RWPE1 (cell line): ENCODE results near the gene GMPPB.
"Not testable (repeated sequence)": the region's sequence is repeated elsewhere in the genome, so short reads cannot be mapped to it uniquely, and the experiment has no call there.

Source experiments
- CTCF ChIA-PET: fragments of 350-600 bp; sonication (Branson Sonifier 250); formaldehyde crosslinking; extraction: SDS; loops from one replicate; lab custom pipeline; 2021; lab: Yijun Ruan, JAX
- POLR2A ChIA-PET: fragments of 400-600 bp; formaldehyde crosslinking; extraction: SDS; loops from one replicate; lab custom pipeline; 2020; ENCODE audit warnings: antibody characterized with exemption; ENCODE audit not compliant: low non-redundant PET; lab: Yijun Ruan, JAX
- DNase-seq: peaks from one replicate; pipeline ENCODE4 v3.0.0; 2012; ENCODE audit warnings: low spot score
- H3K27ac ChIP-seq: fragments of 450-650 bp; 2 replicates; pipeline ENCODE4 v1.5.1; 2017
- TF ChIP-seq, protein P1 (sequence below): fragments of 450-650 bp; conservative IDR thresholded peaks from 2 replicates; pipeline ENCODE4 v1.5.1; 2017; ENCODE audit warnings: low read depth, mild to moderate bottlenecking

The GMPPB gene

DNA sequence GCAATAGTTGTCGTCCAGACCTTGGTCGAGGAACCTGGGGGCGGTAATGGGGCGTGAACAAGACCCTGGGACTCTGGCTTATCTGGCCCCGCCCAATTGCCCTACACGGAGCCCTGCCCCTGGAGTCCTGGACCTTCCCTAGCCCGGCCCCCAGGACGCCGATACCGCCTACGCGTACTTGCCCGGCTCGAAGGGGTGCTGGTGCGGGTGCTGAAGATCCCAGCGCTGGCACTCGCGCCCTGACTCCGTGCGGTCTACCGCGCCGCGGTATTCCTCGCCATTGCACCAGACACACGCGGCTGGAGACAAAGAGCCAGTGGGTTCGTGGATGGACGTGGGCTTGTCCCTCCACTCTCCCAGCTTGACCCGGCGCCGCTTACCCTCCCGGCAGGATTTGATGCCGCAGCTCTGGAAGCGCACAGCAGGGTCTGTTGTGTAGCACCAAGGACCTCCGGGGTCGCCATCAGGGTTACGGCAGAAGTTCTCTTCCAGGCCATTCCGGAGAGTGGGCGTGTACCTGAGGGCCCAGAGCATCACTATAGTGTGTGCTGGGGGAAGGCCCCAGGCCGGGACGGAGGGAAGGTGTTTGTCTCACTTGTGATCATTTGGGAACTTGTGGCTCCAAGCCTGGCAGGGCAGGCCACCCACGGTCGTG, 36.9 kb downstream of the GMPPB start:
- CTCF ChIA-PET = interaction anchor here (0.7 kb wide), 1 partner anchor 30 kb away, joined by 3 read pairs; no protein-coding TSS in a partner anchor
- peak overlapping the region; percentile 31; the same call in 1 of the 2 replicates for H3K27ac ChIP-seq
- POLR2A ChIA-PET, DNase-seq: not testable (repeated sequence)

DNA sequence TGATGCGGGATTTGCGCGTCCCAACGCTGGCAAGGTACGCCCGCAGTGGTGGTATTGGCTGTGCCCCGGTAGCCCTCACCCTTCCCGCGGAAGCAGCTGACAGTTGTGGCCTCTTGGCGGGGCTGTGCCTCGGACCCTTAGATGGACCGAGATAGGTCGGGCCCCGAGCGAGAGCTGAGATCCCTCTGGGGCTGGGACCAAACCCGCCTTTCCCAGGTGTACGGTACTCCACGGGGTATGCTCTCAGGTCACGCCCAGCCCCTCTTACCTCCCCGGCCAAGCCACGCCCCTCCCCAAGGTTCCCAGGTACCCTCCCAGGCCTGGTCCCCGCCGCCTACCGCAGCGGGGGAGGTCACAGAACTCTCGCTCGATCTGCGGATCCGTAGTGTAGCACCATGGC, 37.4 kb downstream of the GMPPB start:
- DNase-seq, POLR2A ChIA-PET: not testable (repeated sequence)
- CTCF ChIA-PET = interaction anchor here (0.7 kb wide), 1 partner anchor 30 kb away, joined by 3 read pairs; no protein-coding TSS in a partner anchor
- peak overlapping the region; percentile 31; the same call in 1 of the 2 replicates for H3K27ac ChIP-seq

DNA sequence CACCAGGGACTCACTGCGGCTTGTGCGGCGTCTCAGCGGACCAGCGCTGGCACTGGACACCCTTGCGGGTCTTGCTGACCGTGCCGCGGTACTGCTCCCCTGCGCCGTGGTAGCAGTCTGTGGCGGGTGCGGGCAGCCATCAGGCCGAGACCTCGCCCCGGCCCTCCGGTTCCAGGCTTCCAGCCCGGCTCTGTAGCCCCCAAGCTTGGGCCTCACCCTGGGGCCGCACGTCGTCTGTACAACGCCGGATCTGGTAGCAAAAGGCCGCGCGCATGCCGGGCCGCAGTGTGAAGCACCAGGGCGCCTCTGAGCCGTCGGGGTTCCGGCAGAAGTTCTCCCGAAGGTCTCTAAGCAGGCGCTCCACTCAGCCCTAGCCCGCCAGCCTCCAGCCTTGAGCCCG, 37.9 kb downstream of the GMPPB start:
- CTCF ChIA-PET, POLR2A ChIA-PET: not testable (repeated sequence)

DNA sequence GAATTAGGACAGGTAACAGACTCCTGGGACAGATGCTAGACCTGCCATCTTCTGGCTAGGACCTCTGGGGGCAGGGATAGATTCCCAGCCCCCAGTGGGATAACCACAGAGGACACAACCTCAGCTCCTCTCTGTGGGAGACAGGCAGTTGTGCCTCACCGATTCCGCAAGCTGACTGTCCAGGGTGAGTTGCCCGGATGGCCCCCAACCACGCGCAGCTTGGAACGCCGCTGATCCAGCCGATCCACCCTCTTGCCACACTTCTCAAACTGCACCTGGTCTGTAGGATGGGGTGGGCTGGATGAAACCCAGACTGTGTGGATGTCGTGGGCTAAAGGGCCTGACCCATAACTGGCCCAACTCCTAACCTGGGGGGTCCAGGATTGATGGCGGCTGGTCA, 38.6 kb downstream of the GMPPB start:
- DNase-seq, CTCF ChIA-PET, H3K27ac ChIP-seq, POLR2A ChIA-PET: not testable (repeated sequence)

More for the DNA sequence above, 37.9 kb downstream of the GMPPB start:
- H3K27ac ChIP-seq, DNase-seq: not testable (repeated sequence)

DNA sequence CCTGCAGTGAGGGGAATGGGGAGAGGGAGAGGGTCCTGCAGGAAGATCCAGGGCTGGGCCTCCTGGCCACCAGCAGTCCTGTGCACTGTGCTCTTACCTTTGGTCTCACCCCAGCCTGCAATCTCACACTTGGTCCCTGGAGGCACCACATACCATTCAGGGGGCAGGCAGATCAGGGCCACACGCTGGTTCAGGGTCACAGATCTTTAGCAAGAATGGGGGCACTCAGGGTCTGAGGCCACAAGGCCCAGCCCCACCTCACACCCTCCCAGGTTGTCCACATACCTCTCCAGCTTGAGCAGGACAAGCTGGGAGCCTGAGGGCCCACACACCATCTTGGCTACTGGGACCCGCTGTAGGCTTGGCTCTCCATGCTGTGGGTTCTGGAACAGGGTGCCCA, 39.3 kb downstream of the GMPPB start:
- CTCF ChIA-PET = interaction anchor here (0.6 kb wide), 1 partner anchor 355 kb away, joined by 3 read pairs; no protein-coding TSS in a partner anchor
- DNase-seq, POLR2A ChIA-PET: not testable (repeated sequence)
- peak overlapping the region; percentile 21 for H3K27ac ChIP-seq

DNA sequence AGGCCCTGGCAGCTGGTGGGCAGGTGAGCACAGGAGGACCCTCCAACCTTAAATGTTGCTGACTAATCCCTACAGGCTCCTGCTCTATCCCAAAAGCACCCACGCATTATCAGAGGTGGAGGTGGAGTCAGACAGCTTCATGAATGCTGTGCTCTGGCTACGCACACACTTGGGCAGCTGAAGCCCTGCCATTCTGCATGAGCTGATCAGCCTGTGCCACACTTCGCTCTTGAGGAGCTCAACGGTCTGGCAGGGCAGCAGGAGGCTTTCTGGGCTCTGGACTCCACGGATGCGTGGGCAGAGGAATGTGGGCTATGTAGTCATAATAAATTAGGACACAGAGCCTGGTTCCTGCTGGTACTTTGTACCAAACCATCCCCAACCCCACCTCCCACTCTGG, 40.6 kb downstream of the GMPPB start:
- DNase-seq = no peak
- POLR2A ChIA-PET = no interaction called here
- H3K27ac ChIP-seq = peak overlapping the region; percentile 38
- TF ChIP-seq, protein P1, sequence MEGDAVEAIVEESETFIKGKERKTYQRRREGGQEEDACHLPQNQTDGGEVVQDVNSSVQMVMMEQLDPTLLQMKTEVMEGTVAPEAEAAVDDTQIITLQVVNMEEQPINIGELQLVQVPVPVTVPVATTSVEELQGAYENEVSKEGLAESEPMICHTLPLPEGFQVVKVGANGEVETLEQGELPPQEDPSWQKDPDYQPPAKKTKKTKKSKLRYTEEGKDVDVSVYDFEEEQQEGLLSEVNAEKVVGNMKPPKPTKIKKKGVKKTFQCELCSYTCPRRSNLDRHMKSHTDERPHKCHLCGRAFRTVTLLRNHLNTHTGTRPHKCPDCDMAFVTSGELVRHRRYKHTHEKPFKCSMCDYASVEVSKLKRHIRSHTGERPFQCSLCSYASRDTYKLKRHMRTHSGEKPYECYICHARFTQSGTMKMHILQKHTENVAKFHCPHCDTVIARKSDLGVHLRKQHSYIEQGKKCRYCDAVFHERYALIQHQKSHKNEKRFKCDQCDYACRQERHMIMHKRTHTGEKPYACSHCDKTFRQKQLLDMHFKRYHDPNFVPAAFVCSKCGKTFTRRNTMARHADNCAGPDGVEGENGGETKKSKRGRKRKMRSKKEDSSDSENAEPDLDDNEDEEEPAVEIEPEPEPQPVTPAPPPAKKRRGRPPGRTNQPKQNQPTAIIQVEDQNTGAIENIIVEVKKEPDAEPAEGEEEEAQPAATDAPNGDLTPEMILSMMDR = no peak
- CTCF ChIA-PET = no interaction called here

DNA sequence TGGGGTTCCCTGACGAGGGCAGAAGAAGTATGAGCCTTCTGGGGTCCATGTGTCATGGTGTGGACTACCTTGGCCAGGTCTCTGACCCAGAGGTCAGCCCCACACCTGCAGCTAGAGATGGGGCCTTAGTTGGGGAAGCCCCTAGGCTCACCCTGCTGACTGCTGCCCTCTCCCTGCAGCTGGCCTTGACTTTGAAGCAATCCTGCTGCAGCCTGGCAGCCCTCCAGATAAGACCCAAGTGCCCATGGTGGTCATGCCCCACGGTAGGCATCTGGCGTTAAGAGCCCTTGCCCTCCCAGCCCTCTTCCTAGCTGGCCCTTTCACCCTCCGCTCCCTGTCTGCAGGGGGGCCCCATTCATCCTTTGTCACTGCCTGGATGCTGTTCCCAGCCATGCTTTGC, 42.2 kb downstream of the GMPPB start:
- CTCF ChIA-PET = no interaction called here
- no peak for DNase-seq
- POLR2A ChIA-PET = no interaction called here
- 0 out of 2 replicates have a peak overlapping the region, but pooled peaks have one; percentile 38 for H3K27ac ChIP-seq
- TF ChIP-seq, protein P1 = no peak

DNA sequence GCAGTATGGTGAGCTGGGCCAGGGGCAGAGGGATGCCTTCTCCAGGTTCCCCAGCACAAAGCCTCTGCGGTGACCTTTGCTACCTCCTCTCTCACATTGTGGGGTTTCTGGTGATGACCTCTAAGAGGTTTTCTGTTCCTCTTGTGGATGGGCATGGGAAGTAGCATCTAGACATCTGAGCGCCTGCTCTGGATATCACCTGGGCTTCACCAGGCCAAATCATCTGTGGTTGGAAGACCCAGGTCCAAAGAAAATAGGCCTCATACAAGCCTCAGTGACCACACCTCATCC, 42.6 kb downstream of the GMPPB start:
- no peak for DNase-seq
- H3K27ac ChIP-seq = peak overlapping the region; percentile 38; the same call in 1 of the 2 replicates
- TF ChIP-seq, protein P1 = no peak
- ChIA-PET POLR2A (no interaction called here), CTCF (no interaction called here)

DNA sequence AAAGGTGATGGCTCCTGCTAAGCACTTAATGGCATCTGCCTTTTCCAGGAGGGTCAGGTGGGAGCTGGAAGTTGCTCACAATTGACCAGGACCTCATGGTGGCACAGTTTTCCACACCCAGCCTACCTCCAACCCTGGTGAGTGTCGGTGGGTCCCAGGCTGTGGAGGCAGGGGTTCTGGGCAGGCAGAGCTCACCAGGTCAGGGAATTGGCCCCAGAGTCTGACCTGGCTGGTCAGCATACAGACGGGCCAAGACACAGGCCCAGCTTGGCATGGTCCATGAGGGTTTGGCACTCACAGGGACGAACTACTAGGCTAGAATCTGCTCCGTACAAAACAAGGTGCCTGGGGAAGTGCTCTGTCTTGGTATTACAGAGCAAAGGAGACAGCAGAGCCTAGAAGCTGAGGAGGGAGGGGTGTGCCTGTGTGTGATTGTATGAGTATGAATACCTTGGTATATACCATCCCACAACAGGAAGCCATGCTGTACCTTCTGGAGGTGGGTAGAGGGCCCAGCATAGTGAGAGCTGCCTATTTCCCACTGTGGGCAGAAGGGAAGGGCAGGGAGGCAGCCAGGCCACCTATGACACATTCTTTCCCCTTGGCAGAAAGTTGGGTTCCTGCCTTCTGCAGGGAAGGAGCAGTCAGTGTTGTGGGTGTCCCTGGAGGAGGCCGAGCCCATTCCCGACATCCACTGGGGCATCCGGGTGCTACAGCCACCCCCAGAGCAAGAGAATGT, 43.1 kb downstream of the GMPPB start:
- TF ChIP-seq, protein P1 = no peak
- DNase-seq = no peak
- CTCF ChIA-PET = no interaction called here
- peak overlapping the region; percentile 38 for H3K27ac ChIP-seq
- POLR2A ChIA-PET = interaction anchor here (1.0 kb wide), 1 partner anchor 211 kb away, joined by 3 read pairs; the partner anchor contains the start of gene DAG1
